Fibroblast of the aortic adventitia (primary cell): Measurements from ENCODE around the gene CTDNEP1. TPM values are rescaled to one million over a fixed set of nuclear protein-coding genes. Genes with fewer than 3 reads are reported as not detected.

Source experiments
- DNase-seq: peaks from one replicate; pipeline ENCODE4 v3.0.0-alpha.2; 2010; ENCODE audit warnings: low read depth
- H3K4me3 ChIP-seq: 2 replicates; pipeline ENCODE4 v1.5.1; 2011; ENCODE audit warnings: low read depth, mild to moderate bottlenecking, control low read depth, low read length, moderate library complexity
- total RNA-seq: library from RNA; depleted of rRNA; stranded (reverse); fragments of >200 nt; gene quantifications from 2 replicates; pipeline ENCODE4 v1.2.3, GENCODE V29; 2012; ENCODE audit warnings: low replicate concordance
- TF ChIP-seq, protein P1 (sequence below): IDR thresholded peaks from 2 replicates; pipeline ENCODE4 v1.5.1; 2011; ENCODE audit warnings: mild to moderate bottlenecking, low read length, control low read depth, inconsistent platforms; ENCODE audit not compliant: insufficient read depth

CTDNEP1 gene
- total RNA-seq, 1 donor, result 41.2 TPM

GRCh38 chr17:7243453-7243729, 8.1 kb downstream of the CTDNEP1 start:
- no peak for DNase-seq
- TF ChIP-seq, protein P1, sequence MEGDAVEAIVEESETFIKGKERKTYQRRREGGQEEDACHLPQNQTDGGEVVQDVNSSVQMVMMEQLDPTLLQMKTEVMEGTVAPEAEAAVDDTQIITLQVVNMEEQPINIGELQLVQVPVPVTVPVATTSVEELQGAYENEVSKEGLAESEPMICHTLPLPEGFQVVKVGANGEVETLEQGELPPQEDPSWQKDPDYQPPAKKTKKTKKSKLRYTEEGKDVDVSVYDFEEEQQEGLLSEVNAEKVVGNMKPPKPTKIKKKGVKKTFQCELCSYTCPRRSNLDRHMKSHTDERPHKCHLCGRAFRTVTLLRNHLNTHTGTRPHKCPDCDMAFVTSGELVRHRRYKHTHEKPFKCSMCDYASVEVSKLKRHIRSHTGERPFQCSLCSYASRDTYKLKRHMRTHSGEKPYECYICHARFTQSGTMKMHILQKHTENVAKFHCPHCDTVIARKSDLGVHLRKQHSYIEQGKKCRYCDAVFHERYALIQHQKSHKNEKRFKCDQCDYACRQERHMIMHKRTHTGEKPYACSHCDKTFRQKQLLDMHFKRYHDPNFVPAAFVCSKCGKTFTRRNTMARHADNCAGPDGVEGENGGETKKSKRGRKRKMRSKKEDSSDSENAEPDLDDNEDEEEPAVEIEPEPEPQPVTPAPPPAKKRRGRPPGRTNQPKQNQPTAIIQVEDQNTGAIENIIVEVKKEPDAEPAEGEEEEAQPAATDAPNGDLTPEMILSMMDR, result no peak
- H3K4me3 ChIP-seq, result peak overlapping the region; percentile 99

- TF ChIP-seq, protein P1, result no peak
- peak overlapping the region; percentile 99 for H3K4me3 ChIP-seq
- DNase-seq, result peak; percentile 98
Observed at GRCh38 chr17:7242717-7243452, 8.6 kb downstream of the CTDNEP1 start.

DNA sequence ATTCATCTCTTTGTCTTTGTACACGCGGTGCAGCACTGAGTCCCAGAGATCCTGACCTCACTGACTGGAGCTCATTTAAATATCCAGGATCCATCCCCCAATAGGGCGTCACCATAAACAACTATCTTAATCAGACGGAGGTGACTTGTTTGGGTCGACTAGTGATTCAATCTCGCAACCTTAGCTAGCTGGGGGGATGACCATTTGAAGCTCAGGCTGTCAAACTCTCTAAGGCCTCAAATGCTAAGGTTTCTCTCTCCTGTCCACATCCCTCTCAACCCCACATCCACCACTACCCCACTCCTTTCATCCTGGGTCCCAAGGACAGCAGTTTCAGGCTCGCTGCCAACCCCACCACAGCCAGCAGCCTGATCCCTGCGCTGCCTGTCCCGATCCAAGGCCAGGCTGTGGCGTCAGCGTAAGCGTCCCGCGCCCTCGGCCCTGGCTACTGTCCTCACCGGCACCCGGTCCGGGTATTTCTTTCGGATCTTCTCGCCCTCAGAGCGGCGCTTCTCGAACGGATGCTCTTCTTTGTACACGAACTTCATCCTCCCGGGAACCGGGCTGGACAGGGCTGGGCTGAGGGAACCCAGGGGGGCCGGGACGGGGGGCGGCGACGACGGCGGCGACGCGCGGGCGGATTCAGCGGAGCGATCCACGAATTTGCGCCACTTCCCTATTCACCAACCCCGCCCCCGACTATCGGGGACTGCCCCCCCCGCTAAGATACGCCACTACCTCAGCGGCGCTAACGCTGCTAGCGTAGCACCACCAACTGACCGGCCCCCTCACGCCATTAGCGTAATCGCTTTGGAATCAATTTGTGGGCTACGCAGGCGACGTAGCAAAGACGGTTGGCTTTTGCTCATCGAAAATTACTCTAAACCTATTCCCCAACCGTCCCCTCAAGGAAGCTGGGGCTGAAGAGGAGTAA, 9.5 kb downstream of the CTDNEP1 start, which contains the start of gene GABARAP:
TSS of gene GABARAP (minus strand) at position 667 of the 934 bp plus-strand sequence. CDS start at position 548, 119 bp downstream.
- TF ChIP-seq, protein P1, result no peak
- peak; percentile 96 for DNase-seq
- H3K4me3 ChIP-seq, result peak within 1 kb of the TSS; percentile 99

DNA sequence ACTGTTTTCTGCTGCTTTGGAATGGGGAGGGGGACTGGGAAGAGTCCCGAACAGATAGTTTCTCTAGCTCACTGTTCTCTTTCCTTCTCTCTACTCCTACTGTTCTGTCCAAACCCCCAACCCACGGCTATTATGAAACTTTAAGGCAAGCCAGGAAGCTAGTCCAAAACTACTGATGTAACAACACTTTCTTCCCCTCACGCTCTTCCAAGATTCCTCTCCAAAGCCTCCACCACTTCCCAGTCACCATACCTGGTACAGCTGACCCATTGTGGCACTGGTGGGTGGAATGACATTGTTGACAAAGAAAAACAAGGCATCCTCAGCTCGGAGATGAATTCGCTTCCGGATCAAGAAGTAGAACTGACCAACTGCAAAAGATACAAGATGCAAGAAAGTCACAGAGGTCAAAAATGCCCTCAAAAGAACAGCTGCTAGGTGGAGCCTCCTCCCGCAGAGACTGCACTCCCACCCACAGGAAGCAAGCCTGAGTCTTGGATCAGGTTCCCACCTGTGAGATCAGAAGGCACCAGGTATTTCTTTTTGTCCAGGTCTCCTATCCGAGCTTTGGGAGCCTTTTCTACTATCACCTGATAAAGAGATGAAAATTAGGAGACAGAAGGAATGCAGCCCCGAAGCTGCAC, 10.3 kb downstream of the CTDNEP1 start:
- TF ChIP-seq, protein P1, result no peak
- peak overlapping the region; percentile 99 for H3K4me3 ChIP-seq
- DNase-seq, result peak; percentile 52

- TF ChIP-seq, protein P1, result no peak
- peak overlapping the region; percentile 99 for H3K4me3 ChIP-seq
- DNase-seq, result no peak
Observed at GRCh38 chr17:7240375-7240774, 11.2 kb downstream of the CTDNEP1 start.
